IPS-15b (cell line): ENCODE measurements around the gene TNS3.

ENCODE experiments used
- H3K27me3 ChIP-seq: one replicate; pipeline ENCODE4 v1.6.1; 2013; ENCODE audit warnings: low read length; ENCODE audit not compliant: control insufficient read depth, insufficient read depth
- H3K36me3 ChIP-seq: one replicate; pipeline ENCODE4 v1.6.1; 2013; ENCODE audit warnings: low read length; ENCODE audit not compliant: control insufficient read depth, insufficient read depth
- H3K4me1 ChIP-seq: one replicate; pipeline ENCODE4 v1.6.1; 2013; ENCODE audit warnings: mild to moderate bottlenecking, low read length; ENCODE audit not compliant: control insufficient read depth, insufficient read depth
- H3K4me3 ChIP-seq: one replicate; pipeline ENCODE4 v1.5.1; 2013; ENCODE audit warnings: low read depth, low read length
- H3K9ac ChIP-seq: one replicate; pipeline ENCODE4 v1.6.1; 2013; ENCODE audit warnings: low read depth, mild to moderate bottlenecking, low read length
- H3K9me3 ChIP-seq: one replicate; pipeline ENCODE4 v1.6.1; 2013; ENCODE audit warnings: mild to moderate bottlenecking, low read length; ENCODE audit not compliant: control insufficient read depth, insufficient read depth

Gene TNS3

DNA sequence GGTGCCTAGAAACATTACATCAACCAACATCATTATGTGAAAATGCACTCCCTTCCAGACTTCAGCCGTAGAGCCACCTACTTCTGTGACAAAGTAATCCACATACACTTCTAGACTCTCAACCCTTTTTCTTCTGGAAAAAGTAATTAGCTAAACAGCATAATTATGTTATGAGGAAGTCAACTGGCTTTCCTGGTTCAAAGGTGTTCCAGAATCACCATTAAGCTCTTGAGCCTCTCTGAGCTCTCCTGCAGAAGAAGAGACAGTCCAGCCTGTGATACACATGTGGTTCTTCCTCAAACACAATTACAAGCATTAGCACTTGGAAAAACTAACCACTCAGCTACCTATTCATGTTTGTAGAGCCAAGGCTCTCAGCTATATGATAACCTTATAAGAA lies 52.5 kb downstream of the TNS3 start:
- H3K27me3 ChIP-seq = no peaks in the 10 kb centered on the region
- H3K9me3 ChIP-seq = no peaks in the 10 kb centered on the region
- H3K4me1 ChIP-seq = no peaks in the 10 kb centered on the region
- H3K4me3 ChIP-seq = no peak overlapping the region
- no peak overlapping the region for H3K9ac ChIP-seq
- H3K36me3 ChIP-seq = peaks cover 20% of the 10 kb centered on the region

DNA sequence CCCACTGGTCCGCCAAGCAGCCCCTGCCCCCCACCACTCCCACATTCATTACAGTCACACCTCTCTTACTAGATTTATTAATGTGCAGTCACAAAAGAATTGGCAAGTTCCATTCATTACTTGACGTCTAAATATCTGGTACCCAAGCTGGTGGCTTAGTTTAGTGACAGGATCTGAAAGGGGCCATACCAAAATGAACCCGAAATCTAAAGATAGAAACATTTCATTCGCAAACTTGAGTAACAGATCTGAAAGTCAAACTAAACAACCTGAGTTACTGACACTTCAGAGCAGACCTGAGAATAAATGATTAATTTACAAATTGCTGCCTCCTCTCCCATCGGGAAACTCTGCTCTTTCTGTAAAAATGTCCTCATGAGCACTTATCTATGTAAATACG lies 53.4 kb downstream of the TNS3 start:
- Histone ChIP-seq H3K4me1 (no peaks in the 10 kb centered on the region), H3K36me3 (peaks cover 25% of the 10 kb centered on the region)

DNA sequence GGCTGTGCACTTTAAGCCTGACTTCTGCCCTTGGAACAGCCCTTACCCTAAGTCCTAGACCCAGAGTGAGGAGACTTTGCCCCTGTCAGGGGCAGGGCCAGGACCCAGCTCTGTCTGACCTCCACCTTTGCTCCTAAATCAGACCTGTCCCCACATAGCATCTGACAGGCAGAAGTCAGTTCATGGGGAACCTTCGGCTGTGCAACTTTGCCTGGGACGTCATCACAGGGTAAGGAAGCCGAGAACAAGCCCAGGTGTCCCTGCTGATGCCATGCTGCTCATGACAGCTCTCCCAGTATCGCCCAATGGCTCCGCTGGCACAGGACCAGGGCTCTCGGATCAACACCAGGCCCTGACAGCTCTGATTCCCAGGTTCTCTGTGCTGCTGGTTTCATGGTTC lies 55.4 kb downstream of the TNS3 start:
- H3K9me3 ChIP-seq = no peaks in the 10 kb centered on the region

More for the DNA sequence above, 53.4 kb downstream of the TNS3 start:
- Histone ChIP-seq H3K9me3 (no peaks in the 10 kb centered on the region), H3K4me3 (no peak overlapping the region), H3K27me3 (no peaks in the 10 kb centered on the region), H3K9ac (no peak overlapping the region)

DNA sequence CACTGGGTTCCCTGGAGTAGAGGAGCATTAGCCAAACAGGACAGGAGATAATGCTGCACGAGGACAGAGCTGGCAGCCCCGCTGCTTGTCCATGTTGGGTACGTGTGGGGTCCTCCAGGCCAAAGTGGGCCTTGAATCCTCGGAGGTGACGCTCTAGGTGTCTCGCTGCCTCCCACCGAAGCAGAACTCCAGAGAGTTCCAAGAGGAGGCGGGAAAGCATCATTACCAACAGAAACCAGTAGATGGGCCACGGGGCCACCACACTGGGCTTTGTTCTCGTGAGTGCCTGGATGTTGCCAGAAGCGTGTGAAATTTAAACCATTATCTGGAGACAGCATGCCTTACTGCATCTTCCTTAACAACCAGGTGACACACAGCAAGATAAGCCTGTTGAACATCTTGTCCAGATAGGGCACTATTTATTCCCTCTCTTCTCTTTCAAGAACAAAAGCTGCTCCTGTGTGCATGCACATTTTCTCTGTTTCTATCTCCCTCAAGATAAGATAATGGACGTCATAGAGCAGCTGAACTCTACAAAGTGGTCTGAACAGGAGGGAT lies 56.8 kb downstream of the TNS3 start:
- no peaks in the 10 kb centered on the region for H3K27me3 ChIP-seq
- H3K9ac ChIP-seq = no peak overlapping the region
- H3K36me3 ChIP-seq = peaks cover 30% of the 10 kb centered on the region
- H3K9me3 ChIP-seq = no peaks in the 10 kb centered on the region
- H3K4me3 ChIP-seq = no peak overlapping the region
- peaks cover 10% of the 10 kb centered on the region for H3K4me1 ChIP-seq

More for the DNA sequence above, 55.4 kb downstream of the TNS3 start:
- Histone ChIP-seq H3K4me1 (no peaks in the 10 kb centered on the region), H3K36me3 (peaks cover 30% of the 10 kb centered on the region), H3K27me3 (no peaks in the 10 kb centered on the region), H3K4me3 (no peak overlapping the region), H3K9ac (no peak overlapping the region)

DNA sequence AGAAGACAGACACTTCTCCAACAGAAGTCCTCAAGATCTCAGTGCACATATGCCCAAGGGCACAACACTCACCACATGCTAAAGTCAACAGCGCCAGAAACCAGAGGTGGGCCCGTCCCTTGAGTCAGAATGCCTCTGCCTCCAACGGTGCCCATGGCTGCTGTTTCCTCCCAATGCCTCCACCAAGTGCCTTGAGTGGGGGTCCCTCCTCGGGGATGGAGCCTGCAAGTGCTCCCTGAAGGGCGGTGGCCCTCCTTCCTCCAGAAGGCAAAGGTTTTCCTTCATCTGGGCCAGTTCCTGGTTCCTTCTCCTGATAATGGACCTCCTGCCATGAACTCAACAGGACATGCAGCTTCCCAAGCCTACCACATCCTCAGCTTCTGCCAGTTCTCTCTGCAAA lies 58.5 kb downstream of the TNS3 start:
- no peaks in the 10 kb centered on the region for H3K9me3 ChIP-seq
- H3K4me3 ChIP-seq = no peak overlapping the region
- H3K27me3 ChIP-seq = no peaks in the 10 kb centered on the region
- peaks cover 30% of the 10 kb centered on the region for H3K36me3 ChIP-seq
- no peak overlapping the region for H3K9ac ChIP-seq
- H3K4me1 ChIP-seq = peaks cover 11% of the 10 kb centered on the region

- Histone ChIP-seq H3K36me3 (peaks cover 24% of the 10 kb centered on the region), H3K27me3 (no peaks in the 10 kb centered on the region), H3K4me1 (peaks cover 11% of the 10 kb centered on the region), H3K4me3 (no peak overlapping the region), H3K9me3 (no peaks in the 10 kb centered on the region), H3K9ac (no peak overlapping the region)
These were observed 59.9 kb downstream of the TNS3 start for GRCh38 chr7:47521816-47522561.

DNA sequence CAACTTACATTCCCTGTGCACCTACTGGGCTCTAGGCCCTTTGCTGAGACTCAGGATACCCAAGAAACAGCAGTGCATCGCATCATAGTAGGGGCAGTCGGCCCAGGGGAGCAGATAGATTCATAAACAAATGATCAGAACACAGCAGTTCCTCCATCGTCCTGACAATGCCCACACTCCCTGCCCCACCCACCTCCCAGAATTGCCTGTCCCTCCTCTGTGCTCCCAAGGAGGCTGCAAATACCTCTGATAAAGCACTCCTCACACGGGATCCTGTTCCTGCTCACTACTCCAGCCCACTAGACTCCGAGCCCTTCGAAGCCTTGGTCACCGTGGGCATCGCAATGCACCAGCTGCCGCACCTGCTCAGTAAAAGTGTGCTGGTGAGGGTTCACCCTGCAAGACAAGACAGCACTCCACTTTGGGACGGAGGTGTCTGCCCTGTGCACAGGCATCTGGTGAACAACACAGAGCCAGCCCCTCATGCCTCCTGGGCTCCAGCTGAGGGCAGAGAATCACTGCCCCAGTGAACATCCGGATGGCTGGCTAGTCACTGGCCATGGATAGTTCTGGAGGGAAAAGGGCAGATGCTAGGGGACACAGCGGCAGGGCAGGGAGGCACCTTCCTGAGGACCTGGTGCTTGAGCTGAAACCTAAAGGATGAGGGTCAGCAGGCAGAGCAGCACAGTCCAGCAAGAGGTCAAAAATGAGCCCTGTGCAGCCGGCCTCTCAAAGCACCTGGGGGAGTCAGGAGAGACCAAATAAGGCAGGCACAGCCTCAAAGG lies 60.7 kb downstream of the TNS3 start:
- Histone ChIP-seq H3K9me3 (no peaks in the 10 kb centered on the region), H3K27me3 (no peaks in the 10 kb centered on the region), H3K9ac (no peak overlapping the region), H3K36me3 (peaks cover 20% of the 10 kb centered on the region), H3K4me1 (peaks cover 11% of the 10 kb centered on the region), H3K4me3 (no peak overlapping the region)

GRCh38 chr7:47520406-47520805 lies 61.5 kb downstream of the TNS3 start:
- Histone ChIP-seq H3K9me3 (no peaks in the 10 kb centered on the region), H3K4me3 (no peak overlapping the region), H3K27me3 (no peaks in the 10 kb centered on the region), H3K4me1 (peaks cover 11% of the 10 kb centered on the region), H3K9ac (no peak overlapping the region), H3K36me3 (peaks cover 14% of the 10 kb centered on the region)

DNA sequence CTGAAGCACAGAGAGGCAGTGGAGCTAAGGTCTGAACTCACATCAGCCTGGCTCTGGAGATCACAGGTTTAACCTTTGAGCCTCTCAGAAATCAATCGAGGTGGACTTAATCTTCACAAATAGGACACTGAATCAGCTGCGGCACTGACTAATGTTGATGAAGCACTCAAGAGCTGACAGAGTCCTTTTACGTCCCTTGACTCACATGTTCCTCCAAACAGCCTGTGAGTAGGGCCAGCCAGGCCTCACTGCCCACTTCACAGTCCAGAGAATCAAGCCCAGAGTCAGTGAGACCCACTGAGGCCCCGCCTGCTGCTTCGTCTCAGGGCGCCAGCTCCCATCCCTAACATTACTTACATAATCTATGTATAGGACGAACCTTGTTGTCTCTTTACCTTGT lies 63.1 kb downstream of the TNS3 start:
- no peaks in the 10 kb centered on the region for H3K9me3 ChIP-seq
- H3K4me1 ChIP-seq = peaks cover 11% of the 10 kb centered on the region
- H3K36me3 ChIP-seq = peaks cover 9% of the 10 kb centered on the region
- no peaks in the 10 kb centered on the region for H3K27me3 ChIP-seq
- no peak overlapping the region for H3K9ac ChIP-seq
- H3K4me3 ChIP-seq = no peak overlapping the region

DNA sequence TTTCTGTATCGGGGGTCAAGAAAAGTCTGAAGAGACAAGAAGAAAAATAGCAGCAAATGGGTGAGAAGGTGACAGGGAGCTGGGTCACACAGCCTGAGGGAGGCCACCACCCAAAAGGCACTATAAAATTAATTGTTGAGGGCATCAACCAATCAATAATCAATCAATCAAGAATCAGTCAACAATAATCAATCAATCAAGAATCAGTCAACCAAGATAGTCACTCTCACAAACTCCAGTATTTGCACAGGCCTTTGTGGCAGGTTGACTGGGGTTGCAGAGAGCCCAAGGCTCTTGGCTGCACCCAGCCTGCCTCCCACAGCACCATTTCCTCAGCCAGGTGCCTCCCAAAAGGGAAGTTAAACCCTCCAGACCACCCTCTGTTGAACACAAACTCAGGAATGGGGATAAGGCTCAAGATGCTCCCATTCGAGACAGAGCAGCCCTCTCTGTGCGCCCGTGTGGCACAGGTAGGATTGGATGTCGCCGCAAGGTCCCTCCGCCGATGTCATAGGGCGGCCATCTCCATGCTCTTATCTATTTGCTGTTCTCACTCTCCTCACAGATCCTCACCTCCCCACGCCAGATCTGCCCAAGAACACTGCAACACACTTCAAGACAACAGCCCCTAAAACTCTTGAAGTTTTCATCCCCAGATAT lies 64.0 kb downstream of the TNS3 start:
- Histone ChIP-seq H3K9me3 (no peaks in the 10 kb centered on the region), H3K9ac (no peak overlapping the region), H3K4me1 (peaks cover 11% of the 10 kb centered on the region), H3K36me3 (peaks cover under 1% of the 10 kb centered on the region), H3K27me3 (no peaks in the 10 kb centered on the region), H3K4me3 (no peak overlapping the region)

DNA sequence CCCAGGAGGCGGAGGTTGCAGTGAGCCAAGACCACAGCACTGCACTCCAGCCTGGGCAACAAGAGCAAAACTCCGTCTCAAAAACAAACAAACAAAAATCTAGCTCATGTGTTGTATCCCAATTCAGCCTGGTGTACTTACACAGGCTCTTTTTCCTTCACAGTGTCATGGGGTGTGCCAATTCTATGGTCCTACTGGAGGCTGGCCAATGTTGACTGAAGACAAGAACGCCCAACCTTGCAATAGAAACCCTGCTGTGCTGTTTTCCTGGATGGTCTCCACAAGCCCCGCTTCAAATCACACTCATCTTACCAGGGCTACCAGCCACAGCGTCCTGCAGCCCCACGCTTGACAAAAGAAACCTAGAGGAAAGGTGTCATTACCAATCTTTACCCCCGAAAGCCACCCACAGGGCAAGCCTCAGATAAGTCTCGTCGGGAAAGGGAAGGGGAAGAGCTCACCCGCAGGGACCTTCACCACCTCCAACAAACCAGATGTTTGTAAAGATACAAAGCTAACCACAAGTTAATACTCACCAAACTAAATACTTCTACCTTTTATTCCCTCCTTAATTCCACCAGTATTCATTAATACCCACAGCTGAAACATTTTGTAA lies 64.8 kb downstream of the TNS3 start:
- H3K9ac ChIP-seq = no peak overlapping the region
- H3K36me3 ChIP-seq = no peaks in the 10 kb centered on the region
- no peaks in the 10 kb centered on the region for H3K9me3 ChIP-seq
- H3K4me1 ChIP-seq = peaks cover 11% of the 10 kb centered on the region
- H3K27me3 ChIP-seq = no peaks in the 10 kb centered on the region
- no peak overlapping the region for H3K4me3 ChIP-seq
